ENCODE measurements around the gene CACNA1G.

- no peak for TF ChIP-seq CTCF (conservative IDR thresholded peaks at IDR 0.05 in 1 of 2, IDR thresholded peaks at IDR 0.05 in 1 of 2; ENCODE audit: low read depth in 1 of 2, low read length in 2 of 2)
- TF ChIP-seq EZH2 (IDR thresholded peaks at IDR 0.05; ENCODE audit: low read length, missing control alignments) = no peak
These were observed 6.3 kb upstream of the CACNA1G start for GRCh38 chr17:50554201-50554600.

Measured in fibroblast of lung (primary cell).